A673 (cell line): ENCODE measurements around the gene FHIT. TPM values are rescaled to one million over a fixed set of nuclear protein-coding genes. Genes with fewer than 3 reads are reported as not detected.

Source experiments
- BruUV-seq: library from RNA; stranded (reverse); fragments of 400-500 nt; replicated peaks from 2 replicates; lab custom pipeline; 2021; lab: Mats Ljungman, UMichigan
- CTCF ChIA-PET: fragments of 300-600 bp; sonication (Branson Sonifier 250); formaldehyde crosslinking; loops from one replicate; lab custom pipeline; 2022; ENCODE audit warnings: antibody characterized with exemption; lab: Charles Lee
- POLR2A ChIA-PET: fragments of 300-600 bp; sonication (Branson Sonifier 250); formaldehyde crosslinking; loops from one replicate; lab custom pipeline; 2022; ENCODE audit warnings: antibody characterized with exemption; ENCODE audit not compliant: low non-redundant PET; lab: Charles Lee
- DNase-seq: peaks from one replicate; pipeline ENCODE4 v3.0.0-alpha.2; 2015; ENCODE audit warnings: low spot score
- H3K27ac ChIP-seq: fragments of 200-600 bp; sonication (generic); 2 replicates; pipeline ENCODE4 v1.5.1; 2016; ENCODE audit warnings: mixed run types, low read depth, mild to moderate bottlenecking, mixed read lengths, antibody characterized with exemption, low read length; ENCODE audit not compliant: poor library complexity, severe bottlenecking
- H3K27me3 ChIP-seq: fragments of 200-600 bp; sonication (generic); replicated peaks from 2 replicates; pipeline ENCODE4 v1.6.1; 2017; ENCODE audit warnings: mixed run types, low read depth, mild to moderate bottlenecking, mixed read lengths, antibody characterized with exemption, low read length; ENCODE audit not compliant: insufficient read depth, poor library complexity
- H3K36me3 ChIP-seq: fragments of 200-600 bp; sonication (generic); 2 replicates; pipeline ENCODE4 v1.6.1; 2016; ENCODE audit warnings: mixed run types, mild to moderate bottlenecking, mixed read lengths, antibody characterized with exemption, low read length; ENCODE audit not compliant: insufficient read depth, poor library complexity, severe bottlenecking
- H3K4me1 ChIP-seq: fragments of 200-600 bp; sonication (generic); 2 replicates; pipeline ENCODE4 v1.6.1; 2017; ENCODE audit warnings: mixed run types, mild to moderate bottlenecking, mixed read lengths, antibody characterized with exemption, low read length; ENCODE audit not compliant: insufficient read depth, poor library complexity, severe bottlenecking
- H3K4me3 ChIP-seq: fragments of 200-600 bp; sonication (generic); 2 replicates; pipeline ENCODE4 v1.5.1; 2016; ENCODE audit warnings: low read depth, mixed run types, mild to moderate bottlenecking, mixed read lengths, low read length; ENCODE audit not compliant: poor library complexity, severe bottlenecking
- H3K9me3 ChIP-seq: fragments of 200-600 bp; sonication (generic); 2 replicates; pipeline ENCODE4 v1.6.1; 2016; ENCODE audit warnings: mixed run types, low read depth, mild to moderate bottlenecking, mixed read lengths, antibody characterized with exemption, low read length; ENCODE audit not compliant: poor library complexity, severe bottlenecking
- EZH2 ChIP-seq: fragments of 200-600 bp; sonication (generic); IDR thresholded peaks from 2 replicates; pipeline ENCODE4 v1.6.1; 2017; ENCODE audit warnings: borderline replicate concordance, low read depth, mild to moderate bottlenecking, mixed read lengths, antibody characterized with exemption, low read length; ENCODE audit not compliant: poor library complexity, severe bottlenecking
- intact Hi-C: fragments of 100-400 bp; cut with micrococcal nuclease; formaldehyde crosslinking; loops from one replicate; pipeline ENCODE4 v1.10.0; 2022; ENCODE audit not compliant: unreplicated experiment
- total RNA-seq: library from RNA; stranded (reverse); gene quantifications from 2 replicates; pipeline ENCODE4 v1.2.3, GENCODE V29; 2021
- TF ChIP-seq, protein P1 (sequence below): fragments of 300-800, 200-600 bp; sonication (generic); conservative IDR thresholded peaks from 2 replicates; pipeline ENCODE4 v1.5.1; 2017; ENCODE audit warnings: low read depth, mild to moderate bottlenecking, antibody characterized with exemption, low read length, moderate library complexity, mixed read lengths

FHIT gene
- total RNA-seq, 1 experiment from 2014 or later = not detected

DNA sequence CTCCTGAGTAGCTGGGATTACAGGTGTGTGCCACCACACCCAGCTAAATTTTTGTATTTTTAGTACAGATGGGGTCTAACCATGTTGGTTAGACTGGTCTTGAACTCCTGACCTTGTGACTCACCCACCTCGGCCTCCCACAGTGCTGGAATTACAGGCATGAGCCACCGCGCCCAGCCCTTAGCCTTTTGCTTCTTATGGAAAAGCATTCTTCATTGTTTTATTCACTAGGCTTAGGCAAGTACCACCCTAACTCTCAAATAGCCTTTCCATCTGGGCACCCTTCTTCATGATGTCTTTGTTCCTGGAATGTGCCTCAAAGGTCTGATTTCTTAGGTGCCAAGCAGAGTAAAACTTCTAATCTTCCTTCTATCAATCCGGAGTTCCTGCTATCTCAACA lies 641.8 kb downstream of the FHIT start:
- Histone ChIP-seq H3K9me3 (no peaks in the 10 kb centered on the region), H3K36me3 (no peaks in the 10 kb centered on the region), H3K4me1 (no peaks in the 10 kb centered on the region), H3K27ac (no peak overlapping the region), H3K4me3 (no peak overlapping the region), H3K27me3 (no peaks in the 10 kb centered on the region)
- DNase-seq = no peak
- ChIA-PET CTCF (no interaction called here), POLR2A (no interaction called here)
- no TSS peak for BruUV-seq
- TF ChIP-seq EZH2 = no peak
- TF ChIP-seq, protein P1, sequence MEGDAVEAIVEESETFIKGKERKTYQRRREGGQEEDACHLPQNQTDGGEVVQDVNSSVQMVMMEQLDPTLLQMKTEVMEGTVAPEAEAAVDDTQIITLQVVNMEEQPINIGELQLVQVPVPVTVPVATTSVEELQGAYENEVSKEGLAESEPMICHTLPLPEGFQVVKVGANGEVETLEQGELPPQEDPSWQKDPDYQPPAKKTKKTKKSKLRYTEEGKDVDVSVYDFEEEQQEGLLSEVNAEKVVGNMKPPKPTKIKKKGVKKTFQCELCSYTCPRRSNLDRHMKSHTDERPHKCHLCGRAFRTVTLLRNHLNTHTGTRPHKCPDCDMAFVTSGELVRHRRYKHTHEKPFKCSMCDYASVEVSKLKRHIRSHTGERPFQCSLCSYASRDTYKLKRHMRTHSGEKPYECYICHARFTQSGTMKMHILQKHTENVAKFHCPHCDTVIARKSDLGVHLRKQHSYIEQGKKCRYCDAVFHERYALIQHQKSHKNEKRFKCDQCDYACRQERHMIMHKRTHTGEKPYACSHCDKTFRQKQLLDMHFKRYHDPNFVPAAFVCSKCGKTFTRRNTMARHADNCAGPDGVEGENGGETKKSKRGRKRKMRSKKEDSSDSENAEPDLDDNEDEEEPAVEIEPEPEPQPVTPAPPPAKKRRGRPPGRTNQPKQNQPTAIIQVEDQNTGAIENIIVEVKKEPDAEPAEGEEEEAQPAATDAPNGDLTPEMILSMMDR = no peak
- intact Hi-C loops = no loop called here

DNA sequence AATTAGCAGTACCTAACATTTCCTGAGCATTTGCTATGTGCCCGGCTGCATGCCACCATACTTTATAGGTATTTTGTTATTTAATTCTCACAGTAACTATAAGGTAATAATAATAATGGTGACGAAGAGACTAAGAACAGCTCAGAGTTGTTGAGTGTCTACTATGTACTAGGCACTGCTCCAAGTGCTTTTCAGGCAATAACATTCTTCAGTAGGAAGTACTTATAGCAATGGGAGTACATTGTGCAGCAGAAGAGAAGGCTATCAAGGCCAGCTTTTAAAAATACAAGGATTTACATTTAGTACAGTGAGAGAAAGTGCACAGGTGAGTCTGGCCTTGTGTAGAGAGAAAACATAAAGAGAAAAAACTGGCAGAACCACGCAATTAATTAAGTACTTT lies 647.4 kb downstream of the FHIT start:
- H3K27ac ChIP-seq = no peak overlapping the region
- H3K4me1 ChIP-seq = no peaks in the 10 kb centered on the region
- no peaks in the 10 kb centered on the region for H3K9me3 ChIP-seq
- TF ChIP-seq EZH2 = no peak
- TF ChIP-seq, protein P1 = no peak
- ChIA-PET CTCF (no interaction called here), POLR2A (no interaction called here)
- no peaks in the 10 kb centered on the region for H3K36me3 ChIP-seq
- no peak for DNase-seq
- intact Hi-C loops = no loop called here
- H3K27me3 ChIP-seq = no peaks in the 10 kb centered on the region
- BruUV-seq = no TSS peak
- H3K4me3 ChIP-seq = no peak overlapping the region

DNA sequence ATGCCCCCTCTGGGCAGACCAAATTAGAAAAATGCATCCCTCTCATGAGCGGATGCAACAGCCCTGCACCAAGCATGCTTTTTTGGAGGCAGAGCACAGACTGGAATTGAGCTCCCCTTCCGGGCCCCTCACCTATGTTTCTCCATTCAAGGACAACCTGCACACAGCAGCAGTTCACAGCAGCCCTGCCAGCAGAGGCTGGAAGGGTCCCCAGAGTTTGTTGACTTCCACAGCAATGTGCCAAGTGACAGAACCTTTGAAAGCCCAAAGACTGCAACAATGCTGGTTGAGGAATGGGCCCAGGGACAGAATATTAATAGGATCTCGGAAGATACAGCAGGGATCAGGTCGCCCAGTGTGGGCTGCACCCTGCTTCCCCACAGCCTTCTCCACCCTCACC lies 650.4 kb downstream of the FHIT start:
- BruUV-seq = no TSS peak
- CTCF ChIA-PET = no interaction called here
- Histone ChIP-seq H3K36me3 (no peaks in the 10 kb centered on the region), H3K27me3 (no peaks in the 10 kb centered on the region), H3K9me3 (no peaks in the 10 kb centered on the region), H3K27ac (no peak overlapping the region), H3K4me3 (no peak overlapping the region), H3K4me1 (no peaks in the 10 kb centered on the region)
- no peak for DNase-seq
- intact Hi-C loops = no loop called here
- POLR2A ChIA-PET = no interaction called here
- TF ChIP-seq, protein P1 = no peak
- TF ChIP-seq EZH2 = no peak
